ENCODE measurements around the gene DUXA.
"Not testable (repeated sequence)": the region's sequence is repeated elsewhere in the genome, so short reads cannot be mapped to it uniquely, and the experiment has no call there.

Gene DUXA

DNA sequence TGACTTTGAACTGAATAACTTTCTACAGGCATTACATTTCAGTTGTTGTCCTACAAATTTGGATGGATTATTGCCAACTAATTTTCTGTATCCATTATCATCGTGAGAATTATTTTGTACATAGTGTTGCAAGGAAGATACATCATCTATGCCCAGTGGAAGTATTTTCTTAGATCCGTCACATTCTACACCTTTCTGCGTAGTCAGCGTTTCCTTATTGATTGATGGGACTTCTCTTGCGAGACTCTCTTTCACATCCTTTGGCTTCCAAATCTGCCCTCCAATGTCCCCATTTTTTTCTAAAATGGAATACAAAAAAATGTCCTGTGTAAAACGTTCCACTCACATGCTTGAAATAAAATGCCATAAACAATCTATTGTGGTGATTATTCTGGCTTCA is 31.5 kb downstream of the DUXA start:
- TF ChIP-seq SPI1 (IDR thresholded peaks at IDR 0.05; ENCODE audit: borderline replicate concordance, low read depth) (no peak), POLR2AphosphoS5 (IDR thresholded peaks at IDR 0.05; ENCODE audit: low read depth) (no peak), GABPA (IDR thresholded peaks at IDR 0.05; ENCODE audit: low read depth) (no peak)
- TF ChIP-seq, protein P1, sequence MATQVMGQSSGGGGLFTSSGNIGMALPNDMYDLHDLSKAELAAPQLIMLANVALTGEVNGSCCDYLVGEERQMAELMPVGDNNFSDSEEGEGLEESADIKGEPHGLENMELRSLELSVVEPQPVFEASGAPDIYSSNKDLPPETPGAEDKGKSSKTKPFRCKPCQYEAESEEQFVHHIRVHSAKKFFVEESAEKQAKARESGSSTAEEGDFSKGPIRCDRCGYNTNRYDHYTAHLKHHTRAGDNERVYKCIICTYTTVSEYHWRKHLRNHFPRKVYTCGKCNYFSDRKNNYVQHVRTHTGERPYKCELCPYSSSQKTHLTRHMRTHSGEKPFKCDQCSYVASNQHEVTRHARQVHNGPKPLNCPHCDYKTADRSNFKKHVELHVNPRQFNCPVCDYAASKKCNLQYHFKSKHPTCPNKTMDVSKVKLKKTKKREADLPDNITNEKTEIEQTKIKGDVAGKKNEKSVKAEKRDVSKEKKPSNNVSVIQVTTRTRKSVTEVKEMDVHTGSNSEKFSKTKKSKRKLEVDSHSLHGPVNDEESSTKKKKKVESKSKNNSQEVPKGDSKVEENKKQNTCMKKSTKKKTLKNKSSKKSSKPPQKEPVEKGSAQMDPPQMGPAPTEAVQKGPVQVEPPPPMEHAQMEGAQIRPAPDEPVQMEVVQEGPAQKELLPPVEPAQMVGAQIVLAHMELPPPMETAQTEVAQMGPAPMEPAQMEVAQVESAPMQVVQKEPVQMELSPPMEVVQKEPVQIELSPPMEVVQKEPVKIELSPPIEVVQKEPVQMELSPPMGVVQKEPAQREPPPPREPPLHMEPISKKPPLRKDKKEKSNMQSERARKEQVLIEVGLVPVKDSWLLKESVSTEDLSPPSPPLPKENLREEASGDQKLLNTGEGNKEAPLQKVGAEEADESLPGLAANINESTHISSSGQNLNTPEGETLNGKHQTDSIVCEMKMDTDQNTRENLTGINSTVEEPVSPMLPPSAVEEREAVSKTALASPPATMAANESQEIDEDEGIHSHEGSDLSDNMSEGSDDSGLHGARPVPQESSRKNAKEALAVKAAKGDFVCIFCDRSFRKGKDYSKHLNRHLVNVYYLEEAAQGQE (IDR thresholded peaks at IDR 0.05; ENCODE audit: insufficient replicate concordance, low read depth), result no peak
- TF ChIP-seq, protein P2, sequence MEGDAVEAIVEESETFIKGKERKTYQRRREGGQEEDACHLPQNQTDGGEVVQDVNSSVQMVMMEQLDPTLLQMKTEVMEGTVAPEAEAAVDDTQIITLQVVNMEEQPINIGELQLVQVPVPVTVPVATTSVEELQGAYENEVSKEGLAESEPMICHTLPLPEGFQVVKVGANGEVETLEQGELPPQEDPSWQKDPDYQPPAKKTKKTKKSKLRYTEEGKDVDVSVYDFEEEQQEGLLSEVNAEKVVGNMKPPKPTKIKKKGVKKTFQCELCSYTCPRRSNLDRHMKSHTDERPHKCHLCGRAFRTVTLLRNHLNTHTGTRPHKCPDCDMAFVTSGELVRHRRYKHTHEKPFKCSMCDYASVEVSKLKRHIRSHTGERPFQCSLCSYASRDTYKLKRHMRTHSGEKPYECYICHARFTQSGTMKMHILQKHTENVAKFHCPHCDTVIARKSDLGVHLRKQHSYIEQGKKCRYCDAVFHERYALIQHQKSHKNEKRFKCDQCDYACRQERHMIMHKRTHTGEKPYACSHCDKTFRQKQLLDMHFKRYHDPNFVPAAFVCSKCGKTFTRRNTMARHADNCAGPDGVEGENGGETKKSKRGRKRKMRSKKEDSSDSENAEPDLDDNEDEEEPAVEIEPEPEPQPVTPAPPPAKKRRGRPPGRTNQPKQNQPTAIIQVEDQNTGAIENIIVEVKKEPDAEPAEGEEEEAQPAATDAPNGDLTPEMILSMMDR (IDR thresholded peaks at IDR 0.05; ENCODE audit: insufficient read depth, low read length), result no peak
- no peak for DNase-seq (ENCODE audit: low read depth in 1 of 2, low spot score in 1 of 2)
- Histone ChIP-seq H3K4me3 (replicated peaks; ENCODE audit: insufficient read depth, low read length) (no peak overlapping the region), H3K27ac (replicated peaks) (no peak overlapping the region), H3K27me3 (ENCODE audit: insufficient read depth, poor library complexity, severe bottlenecking) (no peaks in the 10 kb centered on the region)

DNA sequence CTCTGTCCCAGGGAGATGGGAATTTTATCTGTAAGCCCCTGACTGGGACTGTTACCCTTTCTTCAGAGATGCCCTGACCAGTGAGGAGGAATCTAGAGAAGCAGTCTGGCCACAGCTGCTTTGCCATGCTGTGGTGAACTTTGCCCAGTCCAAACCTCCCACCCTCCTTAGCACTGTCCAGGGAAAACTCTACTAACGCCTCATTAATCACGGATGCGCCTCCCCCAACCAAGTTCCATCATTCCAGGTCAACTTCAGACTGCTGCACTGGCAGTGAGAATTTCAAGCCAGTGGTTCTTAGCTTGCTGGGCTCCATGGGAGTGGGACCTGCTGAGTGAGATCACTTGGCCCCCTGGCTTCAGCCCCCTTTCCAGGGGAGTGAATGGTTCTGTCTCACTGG is 39.9 kb downstream of the DUXA start:
- H3K4me3 ChIP-seq (replicated peaks; ENCODE audit: insufficient read depth, low read length); H3K27me3 ChIP-seq (ENCODE audit: insufficient read depth, poor library complexity, severe bottlenecking); H3K27ac ChIP-seq (replicated peaks); DNase-seq (ENCODE audit: low read depth in 1 of 2, low spot score in 1 of 2): not testable (repeated sequence)

DNA sequence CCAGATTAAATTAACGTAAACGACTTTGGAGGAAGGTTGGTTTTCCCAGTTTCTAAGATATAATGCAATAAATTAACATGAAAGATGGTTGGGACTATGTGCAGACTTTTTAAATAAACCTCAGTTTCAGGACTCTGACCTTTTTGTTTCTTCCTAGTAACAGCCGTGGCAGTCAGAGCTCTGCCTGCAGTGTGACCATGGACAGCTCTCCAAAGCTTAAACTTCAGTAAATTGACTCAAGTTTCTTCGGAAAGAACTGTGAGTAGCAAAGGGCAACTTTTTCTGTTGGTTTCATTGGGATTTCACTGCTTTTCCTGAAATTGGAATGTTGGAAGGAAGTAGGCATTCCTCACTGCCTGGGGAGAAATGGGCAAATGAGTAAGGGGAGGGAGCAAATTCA is 43.4 kb downstream of the DUXA start:
- no peak for DNase-seq (ENCODE audit: low read depth in 1 of 2, low spot score in 1 of 2)
- Histone ChIP-seq H3K27me3 (ENCODE audit: insufficient read depth, poor library complexity, severe bottlenecking) (no peaks in the 10 kb centered on the region), H3K27ac (replicated peaks) (no peak overlapping the region), H3K4me3 (replicated peaks; ENCODE audit: insufficient read depth, low read length) (no peak overlapping the region)
- TF ChIP-seq, protein P1 (IDR thresholded peaks at IDR 0.05; ENCODE audit: insufficient replicate concordance, low read depth), result peak; percentile 83
- TF ChIP-seq SPI1 (IDR thresholded peaks at IDR 0.05; ENCODE audit: borderline replicate concordance, low read depth), result no peak

DNA sequence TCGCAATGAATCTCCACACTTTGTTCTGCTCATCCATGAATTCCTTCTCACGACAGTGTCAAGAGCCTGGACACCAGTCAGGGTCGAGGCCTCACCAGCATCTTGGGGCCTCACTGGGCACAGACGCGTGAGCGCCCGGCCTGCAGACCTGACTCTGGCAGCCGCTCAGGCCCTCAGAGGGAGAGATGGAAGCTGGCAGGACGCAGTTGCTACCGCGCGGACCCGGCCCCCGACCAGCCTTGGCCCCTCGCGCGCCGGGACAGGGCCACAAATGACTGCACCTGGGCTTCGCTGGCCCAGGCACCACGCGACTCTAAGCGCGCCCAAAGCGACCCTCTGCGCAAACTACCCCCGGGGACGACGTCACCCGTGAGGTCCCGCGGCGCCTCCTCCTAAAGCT is 48.4 kb downstream of the DUXA start:
- Histone ChIP-seq H3K27me3 (ENCODE audit: insufficient read depth, poor library complexity, severe bottlenecking) (no peaks in the 10 kb centered on the region), H3K4me3 (replicated peaks; ENCODE audit: insufficient read depth, low read length) (no peak overlapping the region), H3K27ac (replicated peaks) (no peak overlapping the region)
- TF ChIP-seq SPI1 (IDR thresholded peaks at IDR 0.05; ENCODE audit: borderline replicate concordance, low read depth), result no peak
- TF ChIP-seq GABPA (IDR thresholded peaks at IDR 0.05; ENCODE audit: low read depth), result no peak
- no peak for TF ChIP-seq POLR2AphosphoS5 (IDR thresholded peaks at IDR 0.05; ENCODE audit: low read depth)
- TF ChIP-seq, protein P1 (IDR thresholded peaks at IDR 0.05; ENCODE audit: insufficient replicate concordance, low read depth), result no peak
- TF ChIP-seq, protein P2 (IDR thresholded peaks at IDR 0.05; ENCODE audit: insufficient read depth, low read length), result no peak
- no peak for DNase-seq (ENCODE audit: low read depth in 1 of 2, low spot score in 1 of 2)

DNA sequence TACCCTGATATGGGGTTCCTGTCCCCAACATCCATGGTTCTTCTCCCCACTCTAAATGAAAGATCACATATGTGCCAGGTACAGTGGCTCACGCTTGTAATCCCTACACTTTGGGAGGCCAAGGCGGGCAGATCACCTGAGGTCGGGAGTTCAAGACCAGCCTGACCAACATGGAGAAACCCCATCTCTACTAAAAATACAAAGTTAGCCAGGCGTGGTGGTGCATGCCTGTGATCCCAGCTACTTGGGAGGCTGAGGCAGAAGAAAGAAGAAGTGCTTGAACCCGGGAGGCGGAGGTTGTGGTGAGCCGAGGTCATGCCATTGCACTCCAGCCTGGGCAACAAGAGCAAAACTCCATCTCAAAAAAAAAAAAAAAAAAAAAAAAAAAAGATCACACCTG is 53.8 kb downstream of the DUXA start:
- H3K27ac ChIP-seq (replicated peaks); DNase-seq (ENCODE audit: low read depth in 1 of 2, low spot score in 1 of 2); H3K27me3 ChIP-seq (ENCODE audit: insufficient read depth, poor library complexity, severe bottlenecking); H3K4me3 ChIP-seq (replicated peaks; ENCODE audit: insufficient read depth, low read length): not testable (repeated sequence)
